HCT116 (cell line): ENCODE data around the gene GNA15. TPM values are rescaled to one million over a fixed set of nuclear protein-coding genes. Genes with fewer than 3 reads are reported as not detected.

Experiments
- ATAC-seq: fragments of 200-7000 bp; cut with Tn5 transposase; 2 replicates; pipeline ENCODE4 v1.9.1; 2020; ENCODE audit warnings: mild to moderate bottlenecking, moderate library complexity
- BruUV-seq: library from RNA; stranded (reverse); fragments of 400-500 nt; replicated peaks from 2 replicates; lab custom pipeline; 2021; lab: Mats Ljungman, UMichigan
- CTCF ChIA-PET: fragments of 300-600 bp; sonication (Branson Sonifier 250); formaldehyde crosslinking; loops from one replicate; lab custom pipeline; 2021; ENCODE audit warnings: antibody characterized with exemption; lab: Charles Lee
- POLR2A ChIA-PET: fragments of 300-600, 350-600 bp; sonication (Branson Sonifier 250); formaldehyde crosslinking; loops from one replicate; lab custom pipeline; 2021; ENCODE audit warnings: antibody characterized with exemption; lab: Charles Lee
- RAD21 ChIA-PET, 2 experiments: fragments of 300-600 bp; sonication (Branson Sonifier 250); formaldehyde crosslinking; loops; one replicate each; lab custom pipeline; 2023; ENCODE audit warnings: low total read pairs in 2 of 2; ENCODE audit not compliant: uncharacterized antibody in 2 of 2, unreplicated experiment in 2 of 2, low non-redundant PET in 1 of 2; lab: Charles Lee
- DNase-seq: peaks from one replicate; pipeline ENCODE4 v3.0.0-alpha.2; 2010; ENCODE audit warnings: low read depth, low spot score
- H2AFZ ChIP-seq: fragments of 200-600 bp; shearing (Covaris generic), sonication (generic); 2 replicates; pipeline ENCODE4 v1.6.1; 2017; ENCODE audit warnings: low read depth, mixed run types, mixed read lengths, antibody characterized with exemption, low read length; ENCODE audit not compliant: poor library complexity, severe bottlenecking
- H3K27ac ChIP-seq: 2 replicates; pipeline ENCODE4 v1.5.1; 2012; ENCODE audit warnings: low read depth, low read length
- H3K27me3 ChIP-seq: fragments of 200-600 bp; sonication (generic); 2 replicates; pipeline ENCODE4 v1.6.1; 2016; ENCODE audit warnings: mixed run types, low read length, mixed read lengths; ENCODE audit not compliant: insufficient read depth
- H3K36me3 ChIP-seq, 2 experiments: fragments of 200-500 bp in 1 of 2; fragments of 200-600 bp in 1 of 2; sonication (Bioruptor generic) in 1 of 2; sonication (generic) in 1 of 2; 2 replicates each; pipeline versions ENCODE4 v1.5.1 to v1.6.1; 2014 to 2016; ENCODE audit warnings: low read length in 2 of 2, inconsistent platforms in 1 of 2, mixed read lengths in 1 of 2, mixed run types in 1 of 2; ENCODE audit not compliant: insufficient read depth in 2 of 2, control insufficient read depth in 1 of 2
- H3K4me1 ChIP-seq, 2 experiments: fragments of 200-600 bp in 1 of 2; sonication (generic) in 1 of 2; 2 replicates each; pipeline versions ENCODE4 v1.5.1 to v1.6.1; 2012 to 2017; ENCODE audit warnings: low read length in 2 of 2, inconsistent platforms in 1 of 2, mild to moderate bottlenecking in 1 of 2, mixed read lengths in 1 of 2, mixed run types in 1 of 2, moderate library complexity in 1 of 2; ENCODE audit not compliant: insufficient read depth in 2 of 2, control insufficient read depth in 1 of 2
- H3K4me2 ChIP-seq: fragments of 200-600 bp; sonication (generic); 2 replicates; pipeline ENCODE4 v1.6.1; 2017; ENCODE audit warnings: mixed run types, low read length, mixed read lengths
- H3K4me3 ChIP-seq, 2 experiments: fragments of 200-600 bp in 1 of 2; sonication (generic) in 1 of 2; replicated peaks in 1 of 2; 2 replicates each; pipeline ENCODE4 v1.5.1; 2011 to 2016; ENCODE audit warnings: low read length in 2 of 2, control low read depth in 1 of 2, low read depth in 1 of 2, mild to moderate bottlenecking in 1 of 2, mixed read lengths in 1 of 2, mixed run types in 1 of 2
- H3K79me2 ChIP-seq: fragments of 200-600 bp; sonication (generic); 2 replicates; pipeline ENCODE4 v1.6.1; 2017; ENCODE audit warnings: mild to moderate bottlenecking, mixed run types, low read length, moderate library complexity, mixed read lengths; ENCODE audit not compliant: insufficient read depth
- H3K9ac ChIP-seq: fragments of 200-600 bp; sonication (generic); 2 replicates; pipeline ENCODE4 v1.6.1; 2016; ENCODE audit warnings: low read length, mixed read lengths
- H3K9me2 ChIP-seq: fragments of 200-600 bp; sonication (generic), shearing (Covaris generic); 2 replicates; pipeline ENCODE4 v1.6.1; 2017; ENCODE audit warnings: mixed run types, mild to moderate bottlenecking, moderate library complexity; ENCODE audit not compliant: insufficient read depth
- H3K9me3 ChIP-seq, 2 experiments: fragments of 200-500 bp in 1 of 2; fragments of 200-600 bp in 1 of 2; sonication (Bioruptor generic) in 1 of 2; sonication (generic) in 1 of 2; 2 replicates each; pipeline ENCODE4 v1.6.1; 2014 to 2017; ENCODE audit warnings: low read length in 2 of 2, mixed read lengths in 2 of 2, inconsistent platforms in 1 of 2, low read depth in 1 of 2, mild to moderate bottlenecking in 1 of 2, mixed run types in 1 of 2, moderate library complexity in 1 of 2; ENCODE audit not compliant: control insufficient read depth in 1 of 2, insufficient read depth in 1 of 2
- H4K20me1 ChIP-seq: fragments of 200-600 bp; sonication (generic), shearing (Covaris generic); 2 replicates; pipeline ENCODE4 v1.6.1; 2017; ENCODE audit warnings: mixed run types, mild to moderate bottlenecking, moderate library complexity; ENCODE audit not compliant: insufficient read depth
- ATF3 ChIP-seq: IDR thresholded peaks from 2 replicates; pipeline ENCODE4 v1.6.1; 2012
- CBX3 ChIP-seq: IDR thresholded peaks from 2 replicates; pipeline ENCODE4 v1.6.1; 2012; ENCODE audit warnings: low read depth
- CEBPB ChIP-seq: IDR thresholded peaks from 2 replicates; pipeline ENCODE4 v1.6.1; 2012; ENCODE audit warnings: low read depth
- EGR1 ChIP-seq: IDR thresholded peaks from 2 replicates; pipeline ENCODE4 v1.6.1; 2012; ENCODE audit warnings: low read depth
- ELF1 ChIP-seq: IDR thresholded peaks from 2 replicates; pipeline ENCODE4 v1.6.1; 2012; ENCODE audit warnings: low read depth, borderline replicate concordance
- EZH2 ChIP-seq: fragments of 200-600 bp; sonication (generic); IDR thresholded peaks from 2 replicates; pipeline ENCODE4 v1.6.1; 2017; ENCODE audit warnings: antibody characterized with exemption, mixed run types
- EZH2phosphoT487 ChIP-seq: fragments of 200-600 bp; IDR thresholded peaks from 2 replicates; pipeline ENCODE4 v1.6.1; 2018; ENCODE audit warnings: antibody characterized with exemption, borderline replicate concordance
- JUND ChIP-seq: IDR thresholded peaks from 2 replicates; pipeline ENCODE4 v1.6.1; 2012
- MAX ChIP-seq: IDR thresholded peaks from 2 replicates; pipeline ENCODE4 v1.6.1; 2012
- POLR2A ChIP-seq: IDR thresholded peaks from 2 replicates; pipeline ENCODE4 v1.7.0; 2011; ENCODE audit warnings: borderline replicate concordance; ENCODE audit not compliant: insufficient read depth, insufficient read length; ENCODE audit errors: extremely low read depth
- POLR2AphosphoS5 ChIP-seq: IDR thresholded peaks from 2 replicates; pipeline ENCODE4 v1.6.1; 2011; ENCODE audit warnings: mild to moderate bottlenecking, low read depth, low read length, moderate library complexity
- SIN3A ChIP-seq: IDR thresholded peaks from 2 replicates; pipeline ENCODE4 v1.6.1; 2012; ENCODE audit warnings: low read depth
- SP1 ChIP-seq: IDR thresholded peaks from 2 replicates; pipeline ENCODE4 v1.6.1; 2012; ENCODE audit warnings: low read depth
- SRF ChIP-seq: IDR thresholded peaks from 2 replicates; pipeline ENCODE4 v1.6.1; 2012; ENCODE audit warnings: low read depth
- YY1 ChIP-seq: IDR thresholded peaks from 2 replicates; pipeline ENCODE4 v1.6.1; 2011; ENCODE audit warnings: low read length, low read depth, moderate library complexity, mild to moderate bottlenecking; ENCODE audit not compliant: insufficient replicate concordance; ENCODE audit errors: extremely low read depth
- intact Hi-C: fragments of 100-400 bp; cut with micrococcal nuclease; formaldehyde crosslinking; loops from 2 replicates; pipeline ENCODE4 v1.10.0; 2022
- total RNA-seq: library from RNA; stranded (reverse); gene quantifications from one replicate; pipeline ENCODE4 v1.2.1, GENCODE V29; 2021; ENCODE audit not compliant: unreplicated experiment
- TF ChIP-seq, protein P1 (sequence below): IDR thresholded peaks from 2 replicates; pipeline ENCODE4 v1.6.1; 2012; ENCODE audit warnings: low read depth
- TF ChIP-seq, protein P2 (sequence below): IDR thresholded peaks from 2 replicates; pipeline ENCODE4 v1.6.1; 2011; ENCODE audit warnings: mild to moderate bottlenecking, low read length, moderate library complexity; ENCODE audit not compliant: insufficient replicate concordance; ENCODE audit errors: extremely low read depth
- TF ChIP-seq, protein P3 (sequence below), 3 experiments: fragments of 200-600 bp in 1 of 3; sonication (generic) in 1 of 3; IDR thresholded peaks in 2 of 3; conservative IDR thresholded peaks in 1 of 3; 2 replicates each; pipeline ENCODE4 v1.5.1; 2012 to 2017; ENCODE audit warnings: low read depth in 2 of 3, low read length in 2 of 3, antibody characterized with exemption in 1 of 3, borderline replicate concordance in 1 of 3, control low read depth in 1 of 3, mild to moderate bottlenecking in 1 of 3, mixed read lengths in 1 of 3, mixed run types in 1 of 3, moderate library complexity in 1 of 3; ENCODE audit not compliant: insufficient read depth in 1 of 3

The GNA15 gene
- total RNA-seq, 1 experiment from 2014 or later, result 1.5 TPM

GRCh38 chr19:3190470-3190770, 54.6 kb downstream of the GNA15 start:
- Histone ChIP-seq H3K36me3 (peaks cover 6 to 39% of the 10 kb centered on the region in 2 experiments; a peak in 3 of 4 replicates), H3K27ac (no peak overlapping the region; the same call in 1 of the 2 replicates)
- no peak for DNase-seq
- TF ChIP-seq SP1, result no peak
- TF ChIP-seq, protein P1, sequence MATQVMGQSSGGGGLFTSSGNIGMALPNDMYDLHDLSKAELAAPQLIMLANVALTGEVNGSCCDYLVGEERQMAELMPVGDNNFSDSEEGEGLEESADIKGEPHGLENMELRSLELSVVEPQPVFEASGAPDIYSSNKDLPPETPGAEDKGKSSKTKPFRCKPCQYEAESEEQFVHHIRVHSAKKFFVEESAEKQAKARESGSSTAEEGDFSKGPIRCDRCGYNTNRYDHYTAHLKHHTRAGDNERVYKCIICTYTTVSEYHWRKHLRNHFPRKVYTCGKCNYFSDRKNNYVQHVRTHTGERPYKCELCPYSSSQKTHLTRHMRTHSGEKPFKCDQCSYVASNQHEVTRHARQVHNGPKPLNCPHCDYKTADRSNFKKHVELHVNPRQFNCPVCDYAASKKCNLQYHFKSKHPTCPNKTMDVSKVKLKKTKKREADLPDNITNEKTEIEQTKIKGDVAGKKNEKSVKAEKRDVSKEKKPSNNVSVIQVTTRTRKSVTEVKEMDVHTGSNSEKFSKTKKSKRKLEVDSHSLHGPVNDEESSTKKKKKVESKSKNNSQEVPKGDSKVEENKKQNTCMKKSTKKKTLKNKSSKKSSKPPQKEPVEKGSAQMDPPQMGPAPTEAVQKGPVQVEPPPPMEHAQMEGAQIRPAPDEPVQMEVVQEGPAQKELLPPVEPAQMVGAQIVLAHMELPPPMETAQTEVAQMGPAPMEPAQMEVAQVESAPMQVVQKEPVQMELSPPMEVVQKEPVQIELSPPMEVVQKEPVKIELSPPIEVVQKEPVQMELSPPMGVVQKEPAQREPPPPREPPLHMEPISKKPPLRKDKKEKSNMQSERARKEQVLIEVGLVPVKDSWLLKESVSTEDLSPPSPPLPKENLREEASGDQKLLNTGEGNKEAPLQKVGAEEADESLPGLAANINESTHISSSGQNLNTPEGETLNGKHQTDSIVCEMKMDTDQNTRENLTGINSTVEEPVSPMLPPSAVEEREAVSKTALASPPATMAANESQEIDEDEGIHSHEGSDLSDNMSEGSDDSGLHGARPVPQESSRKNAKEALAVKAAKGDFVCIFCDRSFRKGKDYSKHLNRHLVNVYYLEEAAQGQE, result no peak
- no peak for TF ChIP-seq YY1
- TF ChIP-seq POLR2A, result no peak
- TF ChIP-seq POLR2AphosphoS5, result no peak
- no peak for TF ChIP-seq EZH2phosphoT487
- TF ChIP-seq CBX3, result no peak
- TF ChIP-seq SRF, result no peak
- TF ChIP-seq, protein P2, sequence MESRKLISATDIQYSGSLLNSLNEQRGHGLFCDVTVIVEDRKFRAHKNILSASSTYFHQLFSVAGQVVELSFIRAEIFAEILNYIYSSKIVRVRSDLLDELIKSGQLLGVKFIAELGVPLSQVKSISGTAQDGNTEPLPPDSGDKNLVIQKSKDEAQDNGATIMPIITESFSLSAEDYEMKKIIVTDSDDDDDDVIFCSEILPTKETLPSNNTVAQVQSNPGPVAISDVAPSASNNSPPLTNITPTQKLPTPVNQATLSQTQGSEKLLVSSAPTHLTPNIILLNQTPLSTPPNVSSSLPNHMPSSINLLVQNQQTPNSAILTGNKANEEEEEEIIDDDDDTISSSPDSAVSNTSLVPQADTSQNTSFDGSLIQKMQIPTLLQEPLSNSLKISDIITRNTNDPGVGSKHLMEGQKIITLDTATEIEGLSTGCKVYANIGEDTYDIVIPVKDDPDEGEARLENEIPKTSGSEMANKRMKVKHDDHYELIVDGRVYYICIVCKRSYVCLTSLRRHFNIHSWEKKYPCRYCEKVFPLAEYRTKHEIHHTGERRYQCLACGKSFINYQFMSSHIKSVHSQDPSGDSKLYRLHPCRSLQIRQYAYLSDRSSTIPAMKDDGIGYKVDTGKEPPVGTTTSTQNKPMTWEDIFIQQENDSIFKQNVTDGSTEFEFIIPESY, result no peak
- TF ChIP-seq, protein P3, sequence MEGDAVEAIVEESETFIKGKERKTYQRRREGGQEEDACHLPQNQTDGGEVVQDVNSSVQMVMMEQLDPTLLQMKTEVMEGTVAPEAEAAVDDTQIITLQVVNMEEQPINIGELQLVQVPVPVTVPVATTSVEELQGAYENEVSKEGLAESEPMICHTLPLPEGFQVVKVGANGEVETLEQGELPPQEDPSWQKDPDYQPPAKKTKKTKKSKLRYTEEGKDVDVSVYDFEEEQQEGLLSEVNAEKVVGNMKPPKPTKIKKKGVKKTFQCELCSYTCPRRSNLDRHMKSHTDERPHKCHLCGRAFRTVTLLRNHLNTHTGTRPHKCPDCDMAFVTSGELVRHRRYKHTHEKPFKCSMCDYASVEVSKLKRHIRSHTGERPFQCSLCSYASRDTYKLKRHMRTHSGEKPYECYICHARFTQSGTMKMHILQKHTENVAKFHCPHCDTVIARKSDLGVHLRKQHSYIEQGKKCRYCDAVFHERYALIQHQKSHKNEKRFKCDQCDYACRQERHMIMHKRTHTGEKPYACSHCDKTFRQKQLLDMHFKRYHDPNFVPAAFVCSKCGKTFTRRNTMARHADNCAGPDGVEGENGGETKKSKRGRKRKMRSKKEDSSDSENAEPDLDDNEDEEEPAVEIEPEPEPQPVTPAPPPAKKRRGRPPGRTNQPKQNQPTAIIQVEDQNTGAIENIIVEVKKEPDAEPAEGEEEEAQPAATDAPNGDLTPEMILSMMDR (IDR thresholded peaks at IDR 0.05 in 2 of 3, conservative IDR thresholded peaks at IDR 0.05 in 1 of 3; ENCODE audit: borderline replicate concordance in 1 of 3, insufficient read depth in 1 of 3, low read depth in 2 of 3, low read length in 2 of 3), result no peak
- TF ChIP-seq CEBPB, result no peak
- TF ChIP-seq ELF1, result no peak
- no peak for TF ChIP-seq EGR1
- TF ChIP-seq JUND, result no peak
- TF ChIP-seq SIN3A, result no peak
- TF ChIP-seq MAX, result no peak
- TF ChIP-seq EZH2, result no peak
- no peak for TF ChIP-seq ATF3
- TF ChIP-seq, all 23 proteins: peak for 0
- Histone ChIP-seq H3K9me3 (no peaks in the 10 kb centered on the region), H3K79me2 (peaks cover 92% of the 10 kb centered on the region), H3K9ac (no peak overlapping the region), H4K20me1 (peaks cover 9% of the 10 kb centered on the region; the same call in 1 of the 2 replicates), H3K4me1 (peaks cover 10 to 24% of the 10 kb centered on the region in 2 experiments; a peak in 3 of 4 replicates), H2AFZ (no peak overlapping the region), H3K4me3 (no peak overlapping the region), H3K9me2 (no peaks in the 10 kb centered on the region), H3K4me2 (no peak overlapping the region), H3K27me3 (no peaks in the 10 kb centered on the region)
- RAD21 ChIA-PET, result no interaction called here
- CTCF ChIA-PET, result no interaction called here
- intact Hi-C loops, result no loop called here
- no TSS peak for BruUV-seq
- POLR2A ChIA-PET, result no interaction called here
- ATAC-seq, result no peak
